Activated CD8-positive, alpha-beta memory T cell treated with anti-CD3 and anti-CD28 coated beads for 24 hours (primary cell): Measurements from ENCODE around the gene DYRK1A.

Experiments
- DNase-seq: peaks from one replicate; pipeline ENCODE4 v3.0.0-alpha.2; 2020

Gene DYRK1A

DNA sequence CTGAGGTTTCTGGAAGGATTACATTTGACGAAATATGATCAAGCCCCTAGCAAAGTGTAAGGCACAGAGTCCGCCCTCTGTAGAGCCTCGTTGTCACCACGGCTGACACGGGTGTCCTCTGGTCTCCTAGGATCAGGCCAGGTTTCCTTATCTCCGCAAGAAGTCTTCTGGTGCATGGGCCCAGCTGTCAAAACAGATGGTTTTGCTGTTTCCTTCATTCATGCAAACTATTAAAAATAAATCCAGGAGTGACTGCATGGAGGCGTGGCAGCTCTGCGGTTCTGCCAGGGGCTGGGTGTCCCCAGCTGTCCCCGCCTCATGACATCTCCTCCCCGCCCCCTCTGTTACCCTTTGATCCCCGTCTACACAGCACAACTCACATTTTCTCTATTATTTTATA, 209.0 kb downstream of the DYRK1A start:
- DNase-seq = no peak
